ENCODE data around the gene POLDIP3.
"Not testable (repeated sequence)": the region's sequence is repeated elsewhere in the genome, so short reads cannot be mapped to it uniquely, and the experiment has no call there.

The POLDIP3 gene

DNA sequence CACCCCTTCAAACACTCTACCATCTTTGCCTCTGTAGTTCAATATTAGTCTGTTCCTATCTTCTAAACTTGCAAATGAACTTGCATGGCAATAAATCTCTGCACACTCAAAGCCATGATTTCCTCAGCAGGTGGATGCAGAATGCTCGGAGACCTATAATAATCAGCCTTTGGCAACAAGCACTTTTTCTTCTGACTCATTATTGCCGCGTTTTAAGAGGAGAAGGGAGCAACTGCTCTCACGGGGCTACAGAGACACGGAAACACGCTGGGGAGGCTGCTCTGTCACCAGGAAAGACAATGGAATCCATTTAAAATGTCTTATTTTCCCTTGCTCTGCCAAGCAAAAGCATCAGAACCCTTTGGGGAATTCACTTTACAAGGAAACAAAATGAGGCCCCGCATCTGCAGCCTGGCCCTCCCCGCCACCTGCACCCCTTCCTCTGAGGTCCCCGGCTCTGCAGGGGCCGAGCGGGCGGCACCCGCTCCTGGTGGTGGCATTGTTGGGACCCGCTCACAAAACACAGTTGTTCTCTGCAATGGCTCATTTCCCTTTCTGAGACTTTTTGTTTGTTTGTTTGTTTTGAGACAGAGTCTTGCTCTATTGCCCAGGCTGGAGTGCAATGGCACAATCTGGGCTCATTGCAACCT lies 79.5 kb downstream of the POLDIP3 start:
- not testable (repeated sequence) for FAIRE-seq; DNase-seq (ENCODE audit: extremely low spot score, insufficient read length, low read depth)
